ENCODE measurements around the gene FCF1. TPM values are rescaled to one million over a fixed set of nuclear protein-coding genes. Genes with fewer than 3 reads are reported as not detected.

Gene FCF1
- total and polyA plus RNA-seq, 9 of the 15 experiments (the other 6 are each of a cell fraction or from before 2014, with no cell fraction given) = 6.8 to 91.9 (median 40.0) TPM

GRCh38 chr14:74712499-74713394, at the start of gene FCF1, which contains the start of gene AREL1 (continued):
- TF ChIP-seq ZNF584 (CRISPR knock-in tag; IDR thresholded peaks at IDR 0.05; ENCODE audit: low read depth) (no peak), GMEB1 (CRISPR knock-in tag; IDR thresholded peaks at IDR 0.05) (no peak), ZBTB43 (CRISPR knock-in tag; IDR thresholded peaks at IDR 0.05) (no peak), STAG1 (CRISPR knock-in tag; IDR thresholded peaks at IDR 0.05; ENCODE audit: borderline replicate concordance) (no peak), REST (IDR thresholded peaks at IDR 0.05; ENCODE audit: borderline replicate concordance) (no peak), REST (CRISPR knock-in tag; IDR thresholded peaks at IDR 0.05; ENCODE audit: low read depth) (no peak), ID3 (CRISPR knock-in tag; IDR thresholded peaks at IDR 0.05) (no peak), ID3 (tag; IDR thresholded peaks at IDR 0.05) (no peak), CHD2 (IDR thresholded peaks at IDR 0.05; ENCODE audit: low read depth, low read length) (no peak), NR2C2 (CRISPR knock-in tag; IDR thresholded peaks at IDR 0.05) (peak; percentile 96), NR2C2 (tag; IDR thresholded peaks at IDR 0.05) (peak; percentile 99), ZNF133 (CRISPR knock-in tag; IDR thresholded peaks at IDR 0.05) (no peak), YY1 (IDR thresholded peaks at IDR 0.05; ENCODE audit: borderline replicate concordance in 1 of 3, control insufficient read depth in 1 of 3, extremely low read depth in 1 of 3, insufficient read depth in 3 of 3, insufficient read length in 1 of 3, insufficient replicate concordance in 2 of 3, low read depth in 1 of 3, low read length in 2 of 3) (peak in 1 of 3 experiments; percentile 24), BACH1 (tag; IDR thresholded peaks at IDR 0.05) (peak; percentile 48; the same call in 1 of the 2 replicates), DIDO1 (tag; IDR thresholded peaks at IDR 0.05; ENCODE audit: low read depth) (peak; percentile 87; the same call in 1 of the 2 replicates)
